Right lobe of liver (tissue), 4 donors: ENCODE data around the gene THRA.

ENCODE experiments used
- POLR2A ChIP-seq: fragments of 450-650 bp; IDR thresholded peaks from one replicate; pipeline ENCODE4 v1.6.1; 2017; ENCODE audit warnings: antibody characterized with exemption, mild to moderate bottlenecking
- TF ChIP-seq, protein P1 (sequence below), 4 donors: fragments of 200-600 bp in 3 of 4; fragments of 450-650 bp in 1 of 4; IDR thresholded peaks; one replicate each; pipeline versions ENCODE4 v1.5.1 to v1.8.0; 2016 to 2022; ENCODE audit warnings: antibody characterized with exemption in 4 of 4, mild to moderate bottlenecking in 2 of 4
- donor health status: DM: no; HTN: no; CAD: no.
- donor health status: DM: no; HTN: no; CAD: no.
- donor health status: DM: no; HTN: yes; CAD: no.

DNA sequence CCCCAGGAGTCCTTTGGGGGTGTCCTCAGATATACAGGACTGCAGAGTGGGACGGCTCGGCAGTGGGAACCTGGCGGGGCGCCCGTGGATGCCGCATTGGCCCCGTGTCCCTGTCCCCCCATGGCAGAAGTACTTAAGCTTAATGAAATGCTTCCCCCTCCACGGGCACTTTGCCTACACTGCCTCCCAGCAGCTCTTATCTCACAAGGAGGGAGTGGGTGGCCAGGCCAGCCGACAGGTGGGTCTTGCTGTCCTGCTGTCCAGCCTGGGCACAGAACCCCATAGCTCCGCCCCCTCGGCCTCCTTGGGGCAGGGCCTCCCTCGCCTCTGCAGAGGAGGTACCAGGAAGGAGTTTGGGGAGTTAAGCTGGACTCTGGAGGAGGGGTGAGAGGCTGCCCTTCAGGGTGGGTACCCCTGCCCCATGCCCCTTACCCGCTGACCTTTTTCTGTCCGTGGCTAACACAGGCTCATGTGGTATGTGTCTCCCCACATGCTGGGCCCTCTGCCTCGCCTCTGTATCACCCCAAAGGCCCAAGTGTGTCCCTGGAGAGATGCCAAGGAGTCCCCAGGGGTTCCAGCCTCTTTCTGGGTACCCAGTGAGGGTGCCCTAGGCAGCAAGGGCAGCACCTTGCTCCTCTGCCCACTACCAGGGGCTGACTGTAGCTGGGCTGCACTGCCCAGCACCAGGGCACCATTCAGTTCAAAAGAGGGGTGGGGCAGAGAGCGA lies 8.7 kb downstream of the THRA start:
- no peak for TF ChIP-seq POLR2A
- TF ChIP-seq, protein P1, sequence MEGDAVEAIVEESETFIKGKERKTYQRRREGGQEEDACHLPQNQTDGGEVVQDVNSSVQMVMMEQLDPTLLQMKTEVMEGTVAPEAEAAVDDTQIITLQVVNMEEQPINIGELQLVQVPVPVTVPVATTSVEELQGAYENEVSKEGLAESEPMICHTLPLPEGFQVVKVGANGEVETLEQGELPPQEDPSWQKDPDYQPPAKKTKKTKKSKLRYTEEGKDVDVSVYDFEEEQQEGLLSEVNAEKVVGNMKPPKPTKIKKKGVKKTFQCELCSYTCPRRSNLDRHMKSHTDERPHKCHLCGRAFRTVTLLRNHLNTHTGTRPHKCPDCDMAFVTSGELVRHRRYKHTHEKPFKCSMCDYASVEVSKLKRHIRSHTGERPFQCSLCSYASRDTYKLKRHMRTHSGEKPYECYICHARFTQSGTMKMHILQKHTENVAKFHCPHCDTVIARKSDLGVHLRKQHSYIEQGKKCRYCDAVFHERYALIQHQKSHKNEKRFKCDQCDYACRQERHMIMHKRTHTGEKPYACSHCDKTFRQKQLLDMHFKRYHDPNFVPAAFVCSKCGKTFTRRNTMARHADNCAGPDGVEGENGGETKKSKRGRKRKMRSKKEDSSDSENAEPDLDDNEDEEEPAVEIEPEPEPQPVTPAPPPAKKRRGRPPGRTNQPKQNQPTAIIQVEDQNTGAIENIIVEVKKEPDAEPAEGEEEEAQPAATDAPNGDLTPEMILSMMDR (IDR thresholded peaks at IDR 0.05): no peak
